GM23338 (cell line): ENCODE data around the gene PRDM5. TPM values are rescaled to one million over a fixed set of nuclear protein-coding genes. Genes with fewer than 3 reads are reported as not detected.

Source experiments
- ATAC-seq: fragments of 200-7000 bp; cut with Tn5 transposase; 3 replicates; pipeline ENCODE4 v1.9.1; 2020
- DNase-seq: peaks from one replicate; pipeline ENCODE4 v3.0.0-alpha.2; 2015; ENCODE audit warnings: low spot score
- H2AFZ ChIP-seq: fragments of 200-600 bp; sonication (generic); 2 replicates; pipeline ENCODE4 v1.8.0; 2016; ENCODE audit warnings: antibody characterized with exemption, mild to moderate bottlenecking, moderate library complexity
- H3F3A ChIP-seq: fragments of 200-600 bp; sonication (generic); replicated peaks from 2 replicates; pipeline ENCODE4 v1.8.0; 2017; ENCODE audit warnings: antibody characterized with exemption, mixed run types, low read depth
- H3K27ac ChIP-seq: fragments of 200-600 bp; sonication (generic); 2 replicates; pipeline ENCODE4 v1.6.1; 2016; ENCODE audit warnings: low read depth
- H3K27me3 ChIP-seq: fragments of 200-600 bp; sonication (generic); 2 replicates; pipeline ENCODE4 v1.8.0; 2016; ENCODE audit warnings: mild to moderate bottlenecking, mixed run types, moderate library complexity; ENCODE audit not compliant: insufficient read depth
- H3K36me3 ChIP-seq: fragments of 200-600 bp; sonication (generic); 2 replicates; pipeline ENCODE4 v1.8.0; 2016; ENCODE audit warnings: mild to moderate bottlenecking; ENCODE audit not compliant: insufficient read depth
- H3K4me1 ChIP-seq: fragments of 200-600 bp; sonication (generic); 2 replicates; pipeline ENCODE4 v1.8.0; 2016; ENCODE audit warnings: mild to moderate bottlenecking, moderate library complexity; ENCODE audit not compliant: insufficient read depth
- H3K4me2 ChIP-seq: fragments of 200-600 bp; sonication (generic); 2 replicates; pipeline ENCODE4 v1.7.1; 2017; ENCODE audit warnings: mixed run types
- H3K4me3 ChIP-seq: fragments of 200-600 bp; sonication (generic); 2 replicates; pipeline ENCODE4 v1.6.1; 2016; ENCODE audit warnings: mixed run types
- H3K79me2 ChIP-seq: fragments of 200-600 bp; sonication (generic); replicated peaks from 2 replicates; pipeline ENCODE4 v1.8.0; 2017; ENCODE audit warnings: mild to moderate bottlenecking; ENCODE audit not compliant: insufficient read depth
- H3K9me2 ChIP-seq: fragments of 200-600 bp; sonication (generic); 2 replicates; pipeline ENCODE4 v1.8.0; 2017; ENCODE audit not compliant: insufficient read depth
- H4K20me1 ChIP-seq: fragments of 200-600 bp; sonication (generic); replicated peaks from 2 replicates; pipeline ENCODE4 v1.8.0; 2017; ENCODE audit warnings: mild to moderate bottlenecking; ENCODE audit not compliant: insufficient read depth
- H3K27ac Mint-ChIP-seq: 2 replicates; pipeline ENCODE4 v1.8.0; 2020; ENCODE audit warnings: inconsistent platforms, mild to moderate bottlenecking, moderate library complexity, mixed read lengths
- H3K27me3 Mint-ChIP-seq: 3 replicates; pipeline ENCODE4 v1.8.0; 2022; ENCODE audit warnings: low read depth, mild to moderate bottlenecking, moderate library complexity, mixed read lengths, inconsistent platforms; ENCODE audit not compliant: insufficient read depth, poor library complexity
- H3K36me3 Mint-ChIP-seq: 3 replicates; pipeline ENCODE4 v1.8.0; 2021; ENCODE audit warnings: low read depth, mild to moderate bottlenecking, inconsistent platforms, moderate library complexity, mixed read lengths
- H3K4me1 Mint-ChIP-seq: 3 replicates; pipeline ENCODE4 v1.8.0; 2020; ENCODE audit warnings: mild to moderate bottlenecking, inconsistent platforms, mixed read lengths
- H3K4me3 Mint-ChIP-seq: 3 replicates; pipeline ENCODE4 v1.8.0; 2021; ENCODE audit warnings: moderate library complexity, mild to moderate bottlenecking, inconsistent platforms, mixed read lengths
- H3K9me3 Mint-ChIP-seq: 3 replicates; pipeline ENCODE4 v1.8.0; 2020; ENCODE audit warnings: moderate library complexity, mild to moderate bottlenecking, inconsistent platforms, mixed read lengths
- CREB1 ChIP-seq: fragments of 250-450 bp; sonication (Bioruptor Pico); IDR thresholded peaks from 2 replicates; pipeline ENCODE4 v1.5.0; 2020; ENCODE audit warnings: low read depth, mild to moderate bottlenecking, moderate library complexity
- CTCF ChIP-seq, 2 experiments: fragments of 200-600 bp in 1 of 2; sonication (generic) in 1 of 2; conservative IDR thresholded peaks; 2 replicates each; pipeline versions ENCODE4 v1.5.1 to v1.6.1; 2016 to 2017; ENCODE audit warnings: antibody characterized with exemption in 2 of 2, low read depth in 2 of 2, mild to moderate bottlenecking in 2 of 2, moderate library complexity in 1 of 2
- POLR2AphosphoS5 ChIP-seq: IDR thresholded peaks from 2 replicates; pipeline ENCODE4 v1.6.1; 2016; ENCODE audit warnings: antibody characterized with exemption, low read depth
- STAT1 ChIP-seq: IDR thresholded peaks from one replicate; pipeline ENCODE4 v1.6.1; 2016; ENCODE audit warnings: antibody characterized with exemption; ENCODE audit not compliant: unreplicated experiment
- ZNF114 ChIP-seq: fragments of 250-450 bp; sonication (Bioruptor Pico); IDR thresholded peaks from 2 replicates; pipeline ENCODE4 v1.5.0; 2020; ENCODE audit warnings: mild to moderate bottlenecking, moderate library complexity
- ZNF331 ChIP-seq: fragments of 250-450 bp; sonication (Bioruptor Pico); IDR thresholded peaks from 2 replicates; pipeline ENCODE4 v1.5.0; 2020; ENCODE audit warnings: low read depth, mild to moderate bottlenecking, moderate library complexity
- ZNF462 ChIP-seq: fragments of 250-450 bp; sonication (Bioruptor Pico); IDR thresholded peaks from 2 replicates; pipeline ENCODE4 v1.5.0; 2020; ENCODE audit warnings: mild to moderate bottlenecking, moderate library complexity
- polyA plus RNA-seq: library from polyadenylated mRNA; unstranded; fragments of >200 nt; fragmentation: Nextera tagmentation; extraction: Ambion mirVana; gene quantifications from 2 replicates; pipeline ENCODE4 v1.2.1, GENCODE V29; 2016
- total RNA-seq: library from RNA; depleted of rRNA; stranded (reverse); fragments of >200 nt; shearing (Covaris generic); gene quantifications from 2 replicates; pipeline ENCODE4 v1.2.3, GENCODE V29; 2014

PRDM5 gene
- total and polyA plus RNA-seq, 2 experiments from 2014 or later: 11.2 to 40.4 TPM

- H3K4me1 Mint-ChIP-seq: peaks cover 23% of the 10 kb centered on the region
- TF ChIP-seq STAT1 (no peak), ZNF114 (no peak), CTCF (conservative IDR thresholded peaks at IDR 0.05; ENCODE audit: low read depth in 2 of 2) (no peak), ZNF331 (no peak), ZNF462 (CRISPR knock-in tag) (no peak), POLR2AphosphoS5 (no peak), CREB1 (CRISPR knock-in tag) (no peak)
Observed at GRCh38 chr4:120924931-120925330, 2.4 kb upstream of the PRDM5 start.

More at GRCh38 chr4:120924931-120925330, 2.4 kb upstream of the PRDM5 start:
- H3K27ac ChIP-seq: no peak overlapping the region
- peaks cover 14% of the 10 kb centered on the region for H3K79me2 ChIP-seq
- Mint-ChIP-seq H3K9me3 (no peaks in the 10 kb centered on the region; the same call in 2 of the 3 replicates), H3K4me3 (no peak overlapping the region), H3K36me3 (peaks cover 5% of the 10 kb centered on the region; the same call in 2 of the 3 replicates), H3K27me3 (peaks cover 9% of the 10 kb centered on the region), H3K27ac (no peak overlapping the region)
- H3K4me1 ChIP-seq: peaks cover 19% of the 10 kb centered on the region
- no peak overlapping the region for H2AFZ ChIP-seq
- H3K9me2 ChIP-seq: peaks cover 7% of the 10 kb centered on the region; the same call in 1 of the 2 replicates
- no peak overlapping the region for H3K4me2 ChIP-seq
- no peaks in the 10 kb centered on the region for H3K27me3 ChIP-seq
- H3K36me3 ChIP-seq: no peaks in the 10 kb centered on the region
- ATAC-seq (no peak), DNase-seq (no peak)
- H3F3A ChIP-seq: no peaks in the 10 kb centered on the region
- no peaks in the 10 kb centered on the region for H4K20me1 ChIP-seq
- no peak overlapping the region for H3K4me3 ChIP-seq
